H9 (cell line): ENCODE measurements around the gene MIS18BP1. TPM values are rescaled to one million over a fixed set of nuclear protein-coding genes. Genes with fewer than 3 reads are reported as not detected.
"Not testable (repeated sequence)": the region's sequence is repeated elsewhere in the genome, so short reads cannot be mapped to it uniquely, and the experiment has no call there.

ENCODE experiments used
- DNase-seq: peaks from one replicate; pipeline ENCODE4 v3.0.0-alpha.2; 2017
- H2AFZ ChIP-seq: one replicate; pipeline ENCODE4 v1.6.1; 2013; ENCODE audit warnings: mild to moderate bottlenecking, low read length, control low read depth, moderate library complexity
- H2AK5ac ChIP-seq: 2 replicates; pipeline ENCODE4 v1.6.1; 2013; ENCODE audit warnings: low read length, control low read depth, mixed read lengths; ENCODE audit not compliant: insufficient read length
- H2BK120ac ChIP-seq: one replicate; pipeline ENCODE4 v1.6.1; 2013; ENCODE audit warnings: low read depth, mild to moderate bottlenecking, low read length, control low read depth, inconsistent platforms; ENCODE audit not compliant: poor library complexity, severe bottlenecking
- H2BK12ac ChIP-seq: 2 replicates; pipeline ENCODE4 v1.6.1; 2013; ENCODE audit warnings: low read length, control low read depth, mixed read lengths, low read depth; ENCODE audit not compliant: insufficient read length
- H2BK15ac ChIP-seq: 2 replicates; pipeline ENCODE4 v1.6.1; 2013; ENCODE audit warnings: low read depth, low read length, control low read depth
- H2BK20ac ChIP-seq: one replicate; pipeline ENCODE4 v1.6.1; 2013; ENCODE audit warnings: low read depth, mild to moderate bottlenecking, low read length, control low read depth, inconsistent platforms; ENCODE audit not compliant: poor library complexity, severe bottlenecking
- H2BK5ac ChIP-seq: 2 replicates; pipeline ENCODE4 v1.6.1; 2013; ENCODE audit warnings: low read length, control low read depth, mixed read lengths; ENCODE audit not compliant: insufficient read length
- H3K14ac ChIP-seq: 2 replicates; pipeline ENCODE4 v1.6.1; 2013; ENCODE audit warnings: low read length, control low read depth; ENCODE audit not compliant: insufficient read depth
- H3K18ac ChIP-seq: 2 replicates; pipeline ENCODE4 v1.6.1; 2013; ENCODE audit warnings: low read depth, mild to moderate bottlenecking, mixed read lengths, low read length, control low read depth; ENCODE audit not compliant: insufficient read length
- H3K23ac ChIP-seq: 2 replicates; pipeline ENCODE4 v1.6.1; 2013; ENCODE audit warnings: low read length, control low read depth, mixed read lengths, low read depth; ENCODE audit not compliant: insufficient read length
- H3K23me2 ChIP-seq: 2 replicates; pipeline ENCODE4 v1.6.1; 2013; ENCODE audit warnings: low read depth, mild to moderate bottlenecking, mixed read lengths, low read length, control low read depth; ENCODE audit not compliant: insufficient read length, poor library complexity, severe bottlenecking
- H3K27ac ChIP-seq: 2 replicates; pipeline ENCODE4 v1.5.1; 2013; ENCODE audit warnings: low read length, control low read depth, mixed read lengths, low read depth; ENCODE audit not compliant: insufficient read length
- H3K27me3 ChIP-seq: 2 replicates; pipeline ENCODE4 v1.6.1; 2013; ENCODE audit warnings: low read length, control low read depth, inconsistent platforms; ENCODE audit not compliant: insufficient read depth
- H3K4ac ChIP-seq: 2 replicates; pipeline ENCODE4 v1.6.1; 2013; ENCODE audit warnings: low read depth, mild to moderate bottlenecking, control low read depth, inconsistent platforms, low read length, moderate library complexity
- H3K4me1 ChIP-seq: 2 replicates; pipeline ENCODE4 v1.6.1; 2013; ENCODE audit warnings: low read length, control low read depth, inconsistent platforms; ENCODE audit not compliant: insufficient read depth
- H3K4me2 ChIP-seq: 2 replicates; pipeline ENCODE4 v1.6.1; 2013; ENCODE audit warnings: low read length, control low read depth, mixed read lengths; ENCODE audit not compliant: insufficient read length, insufficient read depth
- H3K56ac ChIP-seq: 2 replicates; pipeline ENCODE4 v1.6.1; 2013; ENCODE audit warnings: low read depth, mild to moderate bottlenecking, mixed read lengths, low read length, control low read depth; ENCODE audit not compliant: insufficient read length
- H3K79me1 ChIP-seq: 2 replicates; pipeline ENCODE4 v1.6.1; 2013; ENCODE audit warnings: low read depth, mild to moderate bottlenecking, moderate library complexity, low read length, control low read depth, inconsistent platforms; ENCODE audit not compliant: insufficient read depth, poor library complexity, severe bottlenecking
- H3K79me2 ChIP-seq: 2 replicates; pipeline ENCODE4 v1.6.1; 2013; ENCODE audit warnings: low read length, control low read depth, inconsistent platforms; ENCODE audit not compliant: insufficient read depth
- H3K9ac ChIP-seq: 2 replicates; pipeline ENCODE4 v1.6.1; 2013; ENCODE audit warnings: low read length, control low read depth, mixed read lengths; ENCODE audit not compliant: insufficient read length; ENCODE audit errors: extremely low read depth
- H3K9me3 ChIP-seq: one replicate; pipeline ENCODE4 v1.6.1; 2013; ENCODE audit warnings: low read depth, low read length, inconsistent platforms; ENCODE audit not compliant: control insufficient read depth
- H3T11ph ChIP-seq: one replicate; pipeline ENCODE4 v1.6.1; 2013; ENCODE audit warnings: mild to moderate bottlenecking, low read length, control low read depth, inconsistent platforms
- H4K20me1 ChIP-seq: one replicate; pipeline ENCODE4 v1.6.1; 2013; ENCODE audit not compliant: control insufficient read depth, insufficient read length, insufficient read depth
- H4K5ac ChIP-seq: 2 replicates; pipeline ENCODE4 v1.6.1; 2013; ENCODE audit warnings: low read depth, mild to moderate bottlenecking, mixed read lengths, low read length, control low read depth; ENCODE audit not compliant: insufficient read length
- H4K8ac ChIP-seq: replicated peaks from 2 replicates; pipeline ENCODE4 v1.6.1; 2013; ENCODE audit warnings: low read length, control low read depth, mixed read lengths, low read depth; ENCODE audit not compliant: insufficient read length
- H4K91ac ChIP-seq: 2 replicates; pipeline ENCODE4 v1.6.1; 2013; ENCODE audit warnings: low read depth, mild to moderate bottlenecking, moderate library complexity, mixed read lengths, low read length, control low read depth; ENCODE audit not compliant: insufficient read length
- H3K27ac Mint-ChIP-seq, 3 experiments: 2 replicates in 2 of 3; 3 replicates in 1 of 3; pipeline ENCODE4 v1.8.0; 2020 to 2021; ENCODE audit warnings: mixed read lengths in 3 of 3, mild to moderate bottlenecking in 1 of 3, moderate library complexity in 1 of 3
- H3K27me3 Mint-ChIP-seq: 2 replicates; pipeline ENCODE4 v1.8.0; 2021; ENCODE audit warnings: low read depth, mild to moderate bottlenecking, moderate library complexity, mixed read lengths
- H3K36me3 Mint-ChIP-seq, 3 experiments: 2 replicates in 2 of 3; 3 replicates in 1 of 3; pipeline ENCODE4 v1.8.0; 2020 to 2021; ENCODE audit warnings: low read depth in 3 of 3, mixed read lengths in 3 of 3; ENCODE audit not compliant: insufficient read depth in 1 of 3
- H3K4me1 Mint-ChIP-seq, 2 experiments: 2 replicates each; pipeline ENCODE4 v1.8.0; 2020; ENCODE audit warnings: mixed read lengths in 2 of 2
- H3K4me3 Mint-ChIP-seq, 2 experiments: 2 replicates in 1 of 2; 3 replicates in 1 of 2; pipeline ENCODE4 v1.8.0; 2020 to 2021; ENCODE audit warnings: mild to moderate bottlenecking in 2 of 2, mixed read lengths in 2 of 2, moderate library complexity in 1 of 2
- H3K9me3 Mint-ChIP-seq, 2 experiments: 2 replicates in 1 of 2; 3 replicates in 1 of 2; pipeline ENCODE4 v1.8.0; 2020; ENCODE audit warnings: mild to moderate bottlenecking in 2 of 2, mixed read lengths in 2 of 2, moderate library complexity in 1 of 2
- WGBS: extraction: QIAGEN DNeasy Blood & Tissue Kit; methylation state at CpG from one replicate; pipeline ENCODE4 v1.1.7; 2013; ENCODE audit warnings: missing lambda C conversion rate, low lambda C conversion rate, mixed read lengths; ENCODE audit not compliant: insufficient read length; ENCODE audit errors: extremely low coverage; 5-methylcytosine and 5-hydroxymethylcytosine counted together
- total RNA-seq: library from RNA; stranded (reverse); gene quantifications from 2 replicates; pipeline ENCODE4 v1.2.1, GENCODE V29; 2021
- TF ChIP-seq, protein P1 (sequence below): fragments of 200-600 bp; sonication (generic); conservative IDR thresholded peaks from 3 replicates; pipeline ENCODE4 v1.8.0; 2021; ENCODE audit warnings: antibody characterized with exemption, mild to moderate bottlenecking

The MIS18BP1 gene
- total RNA-seq, 1 experiment from 2014 or later, result 60.6 TPM

DNA sequence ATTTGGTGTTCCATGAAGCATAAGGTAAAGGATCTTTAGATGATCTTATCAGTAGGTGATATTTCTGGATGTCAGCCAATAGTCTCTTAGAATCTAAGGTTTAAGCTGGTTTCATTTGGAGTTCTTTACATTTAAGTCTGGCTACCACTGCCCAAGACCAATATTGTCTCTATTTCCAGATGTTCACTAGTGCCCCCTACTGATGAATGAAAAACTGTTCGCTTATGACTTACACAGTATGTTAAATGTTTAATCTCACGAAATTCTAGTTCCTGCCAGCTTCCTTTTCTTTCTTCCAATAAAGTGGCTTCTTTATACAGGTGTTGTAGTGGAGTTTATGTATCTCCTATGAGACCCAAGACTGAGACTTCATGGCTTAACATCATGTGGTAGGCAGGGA is 31.8 kb upstream of the MIS18BP1 start:
- Histone ChIP-seq H4K20me1 (no peaks in the 10 kb centered on the region), H3K4me1 (no peaks in the 10 kb centered on the region), H3K27ac (no peak overlapping the region), H2BK120ac (no peak overlapping the region), H3K4me2 (no peak overlapping the region), H3K14ac (no peak overlapping the region), H2BK15ac (no peak overlapping the region), H4K8ac (no peak overlapping the region), H3K18ac (no peak overlapping the region), H3K79me1 (no peaks in the 10 kb centered on the region), H2BK20ac (no peak overlapping the region), H2BK5ac (no peak overlapping the region), H3K27me3 (no peaks in the 10 kb centered on the region), H3K23me2 (no peaks in the 10 kb centered on the region), H2AFZ (no peak overlapping the region), H3K4ac (no peak overlapping the region), H3K9ac (no peak overlapping the region), H3K79me2 (no peaks in the 10 kb centered on the region), H2AK5ac (no peak overlapping the region), H2BK12ac (no peak overlapping the region), H3K56ac (no peak overlapping the region), H3T11ph (no peak overlapping the region), H4K5ac (no peak overlapping the region), H3K23ac (no peak overlapping the region), H4K91ac (no peak overlapping the region), H3K9me3 (peaks cover 4% of the 10 kb centered on the region)
- peaks cover 6 to 16% (median 12%) of the 10 kb centered on the region in 3 experiments for H3K36me3 Mint-ChIP-seq
- no peaks in the 10 kb centered on the region for H3K4me1 Mint-ChIP-seq
- no peak for DNase-seq
- no CpG with 5 or more reads among the region's 2 CpGs for WGBS
- H3K27ac Mint-ChIP-seq, result no peak overlapping the region
- H3K4me3 Mint-ChIP-seq, result no peak overlapping the region
- peaks cover 2% of the 10 kb centered on the region for H3K27me3 Mint-ChIP-seq
- TF ChIP-seq, protein P1, sequence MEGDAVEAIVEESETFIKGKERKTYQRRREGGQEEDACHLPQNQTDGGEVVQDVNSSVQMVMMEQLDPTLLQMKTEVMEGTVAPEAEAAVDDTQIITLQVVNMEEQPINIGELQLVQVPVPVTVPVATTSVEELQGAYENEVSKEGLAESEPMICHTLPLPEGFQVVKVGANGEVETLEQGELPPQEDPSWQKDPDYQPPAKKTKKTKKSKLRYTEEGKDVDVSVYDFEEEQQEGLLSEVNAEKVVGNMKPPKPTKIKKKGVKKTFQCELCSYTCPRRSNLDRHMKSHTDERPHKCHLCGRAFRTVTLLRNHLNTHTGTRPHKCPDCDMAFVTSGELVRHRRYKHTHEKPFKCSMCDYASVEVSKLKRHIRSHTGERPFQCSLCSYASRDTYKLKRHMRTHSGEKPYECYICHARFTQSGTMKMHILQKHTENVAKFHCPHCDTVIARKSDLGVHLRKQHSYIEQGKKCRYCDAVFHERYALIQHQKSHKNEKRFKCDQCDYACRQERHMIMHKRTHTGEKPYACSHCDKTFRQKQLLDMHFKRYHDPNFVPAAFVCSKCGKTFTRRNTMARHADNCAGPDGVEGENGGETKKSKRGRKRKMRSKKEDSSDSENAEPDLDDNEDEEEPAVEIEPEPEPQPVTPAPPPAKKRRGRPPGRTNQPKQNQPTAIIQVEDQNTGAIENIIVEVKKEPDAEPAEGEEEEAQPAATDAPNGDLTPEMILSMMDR, result peak; percentile 59
- peaks cover 21 to 27% of the 10 kb centered on the region in 2 experiments for H3K9me3 Mint-ChIP-seq

DNA sequence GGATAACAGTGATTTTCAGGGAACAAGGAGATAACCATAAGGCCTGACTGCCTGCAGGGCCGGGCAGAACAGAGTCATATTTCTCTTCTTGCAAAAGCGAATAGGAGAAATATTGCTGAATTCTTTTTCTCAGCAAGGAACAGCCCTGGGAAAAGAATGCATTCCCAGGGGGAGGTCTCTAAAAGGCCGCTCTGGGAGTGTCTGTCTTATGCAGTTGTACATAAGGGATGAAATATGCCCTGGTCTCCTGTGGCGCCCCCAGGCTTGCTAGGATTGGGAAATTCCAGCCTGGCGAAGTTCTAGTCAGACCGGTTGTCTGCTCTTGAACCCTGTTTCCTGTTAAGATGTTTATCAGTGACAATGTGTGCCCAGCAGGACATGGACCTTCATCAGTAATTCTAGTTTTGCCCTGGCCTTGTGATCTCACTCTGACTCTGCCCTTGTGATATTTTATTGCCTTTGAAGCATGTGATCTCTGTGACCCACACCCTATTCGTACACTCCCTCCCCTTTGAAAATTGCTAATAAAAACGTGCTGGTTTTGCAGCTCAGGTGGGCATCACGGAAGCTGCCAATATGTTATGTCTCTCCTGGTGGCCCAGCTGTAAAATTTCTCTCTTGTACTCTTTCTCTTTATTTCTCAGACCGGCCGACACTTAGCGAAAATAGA is 28.9 kb upstream of the MIS18BP1 start:
- not testable (repeated sequence) for H4K91ac ChIP-seq, DNase-seq
- WGBS, result no CpG with 5 or more reads among the region's 12 CpGs

More for the DNA sequence above, 28.9 kb upstream of the MIS18BP1 start:
- H3K56ac ChIP-seq, H4K8ac ChIP-seq, H2BK120ac ChIP-seq, H3K23me2 ChIP-seq, H3T11ph ChIP-seq, H4K5ac ChIP-seq, H3K9ac ChIP-seq, H2BK12ac ChIP-seq, H3K27me3 ChIP-seq, H3K18ac ChIP-seq, H3K4me1 ChIP-seq, H3K4me2 ChIP-seq, H3K4me1 Mint-ChIP-seq, H2AFZ ChIP-seq, H3K4me3 Mint-ChIP-seq, H3K23ac ChIP-seq, H4K20me1 ChIP-seq, H3K79me1 ChIP-seq, H3K14ac ChIP-seq, H2BK15ac ChIP-seq, H3K79me2 ChIP-seq, H3K27ac ChIP-seq, H3K9me3 ChIP-seq, H2BK5ac ChIP-seq, H3K27me3 Mint-ChIP-seq, H2AK5ac ChIP-seq, H3K4ac ChIP-seq, H2BK20ac ChIP-seq: not testable (repeated sequence)
- Mint-ChIP-seq H3K36me3 (peaks cover 6 to 16% (median 12%) of the 10 kb centered on the region in 3 experiments), H3K27ac (peak overlapping the region in 1 of 3 experiments; percentile 75; a peak in 1 of 7 replicates), H3K9me3 (peaks cover 21 to 27% of the 10 kb centered on the region in 2 experiments)
